ENCODE data around the gene TOP3B. TPM values are rescaled to one million over a fixed set of nuclear protein-coding genes. Genes with fewer than 3 reads are reported as not detected.

Gene TOP3B
- total and polyA plus RNA-seq, 9 of the 15 experiments (the other 6 are each of a cell fraction or from before 2014, with no cell fraction given) = 3.0 to 188 (median 112) TPM

DNA sequence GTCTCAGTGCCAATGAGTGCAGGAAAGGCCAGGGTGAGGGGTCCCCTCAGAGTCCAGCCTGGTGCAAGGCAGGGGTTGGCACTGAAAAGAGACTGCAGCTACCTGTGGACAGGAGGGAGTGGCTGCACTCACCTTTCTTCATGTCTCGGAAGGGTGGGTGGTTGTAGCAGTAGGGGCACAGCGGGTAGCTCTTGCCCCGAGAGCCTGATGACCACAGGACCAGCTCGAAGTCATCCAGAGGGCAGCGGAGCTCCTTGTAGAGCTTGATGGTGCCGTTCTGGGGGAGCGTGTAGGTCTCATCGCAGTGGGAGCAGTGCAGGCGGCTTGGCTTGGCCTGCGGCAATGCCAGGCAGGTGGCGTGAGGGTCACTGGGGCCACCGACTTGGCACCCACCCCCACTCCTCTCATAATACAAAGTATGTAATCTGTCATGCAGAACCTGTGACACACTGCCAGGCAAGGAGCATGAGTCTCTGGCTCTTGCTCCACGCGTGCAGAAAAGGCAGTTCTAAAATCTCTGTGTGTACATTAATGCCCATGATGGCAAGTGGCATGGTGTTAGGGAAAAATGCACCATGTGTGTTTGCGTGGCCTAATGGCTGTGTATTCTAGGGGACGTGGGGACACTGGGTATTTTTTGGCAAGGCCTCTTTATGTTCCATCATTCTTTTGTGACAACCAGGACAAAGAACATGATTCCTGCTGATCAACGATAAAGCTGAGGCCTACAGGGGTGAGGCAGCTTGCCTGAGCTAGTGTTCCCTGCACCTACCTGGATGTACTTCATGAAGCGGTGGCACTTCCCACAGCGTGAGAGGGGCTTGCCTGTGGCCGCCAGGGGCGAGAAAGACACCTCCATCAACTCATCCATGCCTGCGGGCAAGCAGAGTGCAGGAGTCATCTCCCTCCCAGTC, 24.0 kb downstream of the TOP3B start (continued):
- TF ChIP-seq CEBPG (CRISPR knock-in tag; IDR thresholded peaks at IDR 0.05) (0 out of 2 replicates have a peak, but pooled peaks have one; percentile 22), CEBPG (tag; conservative IDR thresholded peaks at IDR 0.05 in 1 of 2, IDR thresholded peaks at IDR 0.05 in 1 of 2) (no peak), FOXA3 (CRISPR knock-in tag; conservative IDR thresholded peaks at IDR 0.05 in 1 of 2, IDR thresholded peaks at IDR 0.05 in 1 of 2) (peak in 1 of 2 experiments; percentile 24; a peak in 1 of 4 replicates), NFYB (IDR thresholded peaks at IDR 0.05; ENCODE audit: extremely low read depth, insufficient read length) (no peak), U2AF2 (optimal IDR thresholded peaks at IDR 0.05; ENCODE audit: low read depth, low read length) (no peak), POLR2G (IDR thresholded peaks at IDR 0.05; ENCODE audit: low read depth, low read length) (no peak; the same call in 1 of the 2 replicates), EP400 (IDR thresholded peaks at IDR 0.05) (no peak), ZNF436 (CRISPR knock-in tag; IDR thresholded peaks at IDR 0.05) (0 out of 2 replicates have a peak, but pooled peaks have one; percentile 10), POLR2A (conservative IDR thresholded peaks at IDR 0.05) (peak; percentile 55), SRSF9 (IDR thresholded peaks at IDR 0.05; ENCODE audit: borderline replicate concordance, low read depth, low read length) (no peak), ZC3H4 (CRISPR knock-in tag; IDR thresholded peaks at IDR 0.05; ENCODE audit: borderline replicate concordance) (0 out of 2 replicates have a peak, but pooled peaks have one; percentile 74), ZNF316 (IDR thresholded peaks at IDR 0.05) (no peak), RB1 (IDR thresholded peaks at IDR 0.05; ENCODE audit: low read depth) (no peak; the same call in 1 of the 2 replicates), SIRT6 (IDR thresholded peaks at IDR 0.05; ENCODE audit: low read depth, low read length) (peak; percentile 28), ZNF586 (CRISPR knock-in tag; conservative IDR thresholded peaks at IDR 0.05) (0 out of 2 replicates have a peak, but pooled peaks have one; percentile 6)
- TF ChIP-seq, protein P1, sequence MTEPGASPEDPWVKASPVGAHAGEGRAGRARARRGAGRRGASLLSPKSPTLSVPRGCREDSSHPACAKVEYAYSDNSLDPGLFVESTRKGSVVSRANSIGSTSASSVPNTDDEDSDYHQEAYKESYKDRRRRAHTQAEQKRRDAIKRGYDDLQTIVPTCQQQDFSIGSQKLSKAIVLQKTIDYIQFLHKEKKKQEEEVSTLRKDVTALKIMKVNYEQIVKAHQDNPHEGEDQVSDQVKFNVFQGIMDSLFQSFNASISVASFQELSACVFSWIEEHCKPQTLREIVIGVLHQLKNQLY (CRISPR knock-in tag; conservative IDR thresholded peaks at IDR 0.05) = 0 out of 4 replicates have a peak, but pooled peaks of 1 of the 2 experiments have one; percentile 52
- TF ChIP-seq, protein P2, sequence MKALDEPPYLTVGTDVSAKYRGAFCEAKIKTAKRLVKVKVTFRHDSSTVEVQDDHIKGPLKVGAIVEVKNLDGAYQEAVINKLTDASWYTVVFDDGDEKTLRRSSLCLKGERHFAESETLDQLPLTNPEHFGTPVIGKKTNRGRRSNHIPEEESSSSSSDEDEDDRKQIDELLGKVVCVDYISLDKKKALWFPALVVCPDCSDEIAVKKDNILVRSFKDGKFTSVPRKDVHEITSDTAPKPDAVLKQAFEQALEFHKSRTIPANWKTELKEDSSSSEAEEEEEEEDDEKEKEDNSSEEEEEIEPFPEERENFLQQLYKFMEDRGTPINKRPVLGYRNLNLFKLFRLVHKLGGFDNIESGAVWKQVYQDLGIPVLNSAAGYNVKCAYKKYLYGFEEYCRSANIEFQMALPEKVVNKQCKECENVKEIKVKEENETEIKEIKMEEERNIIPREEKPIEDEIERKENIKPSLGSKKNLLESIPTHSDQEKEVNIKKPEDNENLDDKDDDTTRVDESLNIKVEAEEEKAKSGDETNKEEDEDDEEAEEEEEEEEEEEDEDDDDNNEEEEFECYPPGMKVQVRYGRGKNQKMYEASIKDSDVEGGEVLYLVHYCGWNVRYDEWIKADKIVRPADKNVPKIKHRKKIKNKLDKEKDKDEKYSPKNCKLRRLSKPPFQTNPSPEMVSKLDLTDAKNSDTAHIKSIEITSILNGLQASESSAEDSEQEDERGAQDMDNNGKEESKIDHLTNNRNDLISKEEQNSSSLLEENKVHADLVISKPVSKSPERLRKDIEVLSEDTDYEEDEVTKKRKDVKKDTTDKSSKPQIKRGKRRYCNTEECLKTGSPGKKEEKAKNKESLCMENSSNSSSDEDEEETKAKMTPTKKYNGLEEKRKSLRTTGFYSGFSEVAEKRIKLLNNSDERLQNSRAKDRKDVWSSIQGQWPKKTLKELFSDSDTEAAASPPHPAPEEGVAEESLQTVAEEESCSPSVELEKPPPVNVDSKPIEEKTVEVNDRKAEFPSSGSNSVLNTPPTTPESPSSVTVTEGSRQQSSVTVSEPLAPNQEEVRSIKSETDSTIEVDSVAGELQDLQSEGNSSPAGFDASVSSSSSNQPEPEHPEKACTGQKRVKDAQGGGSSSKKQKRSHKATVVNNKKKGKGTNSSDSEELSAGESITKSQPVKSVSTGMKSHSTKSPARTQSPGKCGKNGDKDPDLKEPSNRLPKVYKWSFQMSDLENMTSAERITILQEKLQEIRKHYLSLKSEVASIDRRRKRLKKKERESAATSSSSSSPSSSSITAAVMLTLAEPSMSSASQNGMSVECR (CRISPR knock-in tag; IDR thresholded peaks at IDR 0.05) = 0 out of 2 replicates have a peak, but pooled peaks have one; percentile 41
